Tibial nerve (tissue), 4 donors: ENCODE data around the gene CRB2.

Experiments
- EP300 ChIP-seq, 2 donors: sonication (generic); formaldehyde crosslinking; IDR thresholded peaks; one replicate each; pipeline ENCODE4 v1.6.1; 2017; ENCODE audit warnings: antibody characterized with exemption in 2 of 2, mild to moderate bottlenecking in 1 of 2
- POLR2A ChIP-seq, 2 donors: fragments of 450-650 bp; IDR thresholded peaks; one replicate each; pipeline ENCODE4 v1.6.1; 2017; ENCODE audit warnings: antibody characterized with exemption in 2 of 2, mild to moderate bottlenecking in 2 of 2, moderate library complexity in 2 of 2
- TF ChIP-seq, protein P1 (sequence below), 5 experiments: fragments of 200-600 bp in 3 of 5; fragments of 450-650 bp in 2 of 5; sonication (generic) in 3 of 5; IDR thresholded peaks; one replicate each; pipeline ENCODE4 v1.5.1; 2016 to 2019; ENCODE audit warnings: antibody characterized with exemption in 5 of 5, mild to moderate bottlenecking in 3 of 5, moderate library complexity in 2 of 5

DNA sequence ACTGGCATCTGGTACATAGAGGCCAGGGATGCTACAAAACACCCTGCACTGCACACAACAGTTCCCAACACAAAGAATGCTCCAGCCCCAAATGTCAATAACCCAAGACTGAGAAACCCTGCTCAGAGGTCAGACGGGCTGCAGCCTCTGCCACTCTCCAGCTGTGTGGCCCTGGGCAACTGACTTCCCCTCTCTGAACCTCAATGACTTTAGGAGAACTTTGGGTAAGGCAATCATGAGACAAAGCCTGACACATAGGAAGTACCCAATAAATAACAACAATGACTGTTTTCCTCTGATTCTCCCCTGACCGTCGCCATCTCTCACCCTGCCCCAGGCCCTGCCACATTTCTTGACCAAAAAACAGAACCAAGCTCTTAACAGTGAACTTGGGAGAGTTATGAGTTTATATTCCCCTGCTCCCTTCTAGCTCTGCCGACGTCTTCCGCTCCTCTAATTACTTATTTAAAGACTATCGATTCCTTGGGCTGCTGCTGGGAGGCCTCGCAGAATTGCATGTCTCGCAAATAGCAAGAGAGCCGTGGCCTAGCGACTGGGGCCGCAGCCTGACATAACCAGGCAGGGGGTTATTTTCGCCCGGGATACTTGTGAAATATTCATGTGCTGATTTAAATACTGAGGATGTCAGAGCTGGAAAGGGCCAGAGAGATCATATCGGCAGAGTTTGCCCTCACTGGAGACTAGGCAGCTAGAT is 24.5 kb upstream of the CRB2 start:
- TF ChIP-seq, protein P1, sequence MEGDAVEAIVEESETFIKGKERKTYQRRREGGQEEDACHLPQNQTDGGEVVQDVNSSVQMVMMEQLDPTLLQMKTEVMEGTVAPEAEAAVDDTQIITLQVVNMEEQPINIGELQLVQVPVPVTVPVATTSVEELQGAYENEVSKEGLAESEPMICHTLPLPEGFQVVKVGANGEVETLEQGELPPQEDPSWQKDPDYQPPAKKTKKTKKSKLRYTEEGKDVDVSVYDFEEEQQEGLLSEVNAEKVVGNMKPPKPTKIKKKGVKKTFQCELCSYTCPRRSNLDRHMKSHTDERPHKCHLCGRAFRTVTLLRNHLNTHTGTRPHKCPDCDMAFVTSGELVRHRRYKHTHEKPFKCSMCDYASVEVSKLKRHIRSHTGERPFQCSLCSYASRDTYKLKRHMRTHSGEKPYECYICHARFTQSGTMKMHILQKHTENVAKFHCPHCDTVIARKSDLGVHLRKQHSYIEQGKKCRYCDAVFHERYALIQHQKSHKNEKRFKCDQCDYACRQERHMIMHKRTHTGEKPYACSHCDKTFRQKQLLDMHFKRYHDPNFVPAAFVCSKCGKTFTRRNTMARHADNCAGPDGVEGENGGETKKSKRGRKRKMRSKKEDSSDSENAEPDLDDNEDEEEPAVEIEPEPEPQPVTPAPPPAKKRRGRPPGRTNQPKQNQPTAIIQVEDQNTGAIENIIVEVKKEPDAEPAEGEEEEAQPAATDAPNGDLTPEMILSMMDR (IDR thresholded peaks at IDR 0.05) = no peak
- TF ChIP-seq EP300 (IDR thresholded peaks at IDR 0.05) (no peak), POLR2A (IDR thresholded peaks at IDR 0.05) (no peak)
